ENCODE data around the gene TLR9. TPM values are rescaled to one million over a fixed set of nuclear protein-coding genes. Genes with fewer than 3 reads are reported as not detected.

TLR9 gene
- total RNA-seq, 1 experiment from 2014 or later: not detected

- no peak overlapping the region for H3K18ac ChIP-seq (ENCODE audit: insufficient read length, low read depth, low read length)
- H3K14ac ChIP-seq (ENCODE audit: insufficient read depth, low read length): no peak overlapping the region
- no peak overlapping the region for H3K27ac ChIP-seq (ENCODE audit: insufficient read length, low read depth, low read length)
- H3K9ac ChIP-seq (ENCODE audit: extremely low read depth, insufficient read length, low read length): no peak overlapping the region
- peaks cover 4% of the 10 kb centered on the region for H3K27me3 Mint-ChIP-seq (ENCODE audit: low read depth)
- H3K23ac ChIP-seq (ENCODE audit: insufficient read length, low read depth, low read length): no peak overlapping the region
- H3K4ac ChIP-seq (ENCODE audit: low read depth, low read length): no peak overlapping the region
- no peak for DNase-seq
- no peaks in the 10 kb centered on the region for H3K23me2 ChIP-seq (ENCODE audit: insufficient read length, low read depth, low read length, poor library complexity, severe bottlenecking)
- H3K56ac ChIP-seq (ENCODE audit: insufficient read length, low read depth, low read length): no peak overlapping the region
- H3T11ph ChIP-seq (ENCODE audit: low read length): no peak overlapping the region
- H4K5ac ChIP-seq (ENCODE audit: insufficient read length, low read depth, low read length): no peak overlapping the region
- no peaks in the 10 kb centered on the region for H3K4me1 ChIP-seq (ENCODE audit: insufficient read depth, low read length)
- H4K20me1 ChIP-seq (ENCODE audit: control insufficient read depth, insufficient read depth, insufficient read length): no peaks in the 10 kb centered on the region
- H4K91ac ChIP-seq (ENCODE audit: insufficient read length, low read depth, low read length): no peak overlapping the region
- no peak overlapping the region for H3K4me2 ChIP-seq (ENCODE audit: insufficient read depth, insufficient read length, low read length)
- no peak overlapping the region for H2BK120ac ChIP-seq (ENCODE audit: low read depth, low read length, poor library complexity, severe bottlenecking)
- H2BK12ac ChIP-seq (ENCODE audit: insufficient read length, low read depth, low read length): no peak overlapping the region
- no peaks in the 10 kb centered on the region for H3K79me1 ChIP-seq (ENCODE audit: insufficient read depth, low read depth, low read length, poor library complexity, severe bottlenecking)
- no peak overlapping the region for H4K8ac ChIP-seq (replicated peaks; ENCODE audit: insufficient read length, low read depth, low read length)
- no peak for TF ChIP-seq CTCF (conservative IDR thresholded peaks at IDR 0.05)
- H2AK5ac ChIP-seq (ENCODE audit: insufficient read length, low read length): no peak overlapping the region
- peaks cover 7 to 14% of the 10 kb centered on the region in 2 experiments for H3K4me1 Mint-ChIP-seq
- H3K36me3 Mint-ChIP-seq (ENCODE audit: insufficient read depth in 1 of 3, low read depth in 3 of 3): no peaks in the 10 kb centered on the region
- H3K27me3 ChIP-seq (ENCODE audit: insufficient read depth, low read length): no peaks in the 10 kb centered on the region
- H2AFZ ChIP-seq (ENCODE audit: low read length): no peak overlapping the region
- no peaks in the 10 kb centered on the region for H3K9me3 Mint-ChIP-seq
- no peaks in the 10 kb centered on the region for H3K79me2 ChIP-seq (ENCODE audit: insufficient read depth, low read length)
- WGBS (ENCODE audit: extremely low coverage, insufficient read length, low lambda C conversion rate): no CpG with 5 or more reads among the region's 9 CpGs
- no peak overlapping the region for H3K27ac Mint-ChIP-seq
- H2BK5ac ChIP-seq (ENCODE audit: insufficient read length, low read length): no peak overlapping the region
- no peak overlapping the region for H3K4me3 Mint-ChIP-seq
- H2BK15ac ChIP-seq (ENCODE audit: low read depth, low read length): no peak overlapping the region
- H2BK20ac ChIP-seq (ENCODE audit: low read depth, low read length, poor library complexity, severe bottlenecking): no peak overlapping the region
- H3K9me3 ChIP-seq (ENCODE audit: control insufficient read depth, low read depth, low read length): no peaks in the 10 kb centered on the region
These were observed 38.7 kb downstream of the TLR9 start for GRCh38 chr3:52186729-52187128.
